GM18868 (cell line): ENCODE data around the gene STYK1.
"Not testable (repeated sequence)": the region's sequence is repeated elsewhere in the genome, so short reads cannot be mapped to it uniquely, and the experiment has no call there.

Experiments used
- ATAC-seq: cut with Tn5 transposase; IDR thresholded peaks from one replicate; pipeline ENCODE4 v1.9.1; 2021; ENCODE audit warnings: mild to moderate bottlenecking, moderate library complexity; ENCODE audit not compliant: unreplicated experiment

The STYK1 gene

DNA sequence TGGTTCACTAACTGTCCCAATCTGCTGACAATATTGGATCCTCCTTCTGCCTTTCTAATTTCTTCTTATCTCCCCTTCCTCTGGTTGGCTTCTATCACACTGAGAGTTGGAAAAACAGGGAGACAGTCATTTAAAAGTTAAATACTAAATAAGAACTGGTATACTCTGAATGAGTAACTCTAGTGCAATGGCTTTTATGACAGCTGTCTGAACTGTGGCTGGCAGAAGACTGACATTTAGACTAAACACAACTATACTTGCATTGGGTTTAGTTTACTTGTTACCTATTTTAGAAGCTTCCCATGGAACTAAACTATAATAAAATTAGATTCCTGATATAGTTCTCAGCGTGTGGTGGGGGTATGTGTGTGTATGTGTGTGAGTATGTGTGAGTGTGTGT lies 52.6 kb downstream of the STYK1 start:
- no peak for ATAC-seq

- ATAC-seq, result no peak
Measured at GRCh38 chr12:10620078-10620779, 53.6 kb downstream of the STYK1 start.

- ATAC-seq, result no peak
Measured at GRCh38 chr12:10618338-10618987, 55.4 kb downstream of the STYK1 start.

DNA sequence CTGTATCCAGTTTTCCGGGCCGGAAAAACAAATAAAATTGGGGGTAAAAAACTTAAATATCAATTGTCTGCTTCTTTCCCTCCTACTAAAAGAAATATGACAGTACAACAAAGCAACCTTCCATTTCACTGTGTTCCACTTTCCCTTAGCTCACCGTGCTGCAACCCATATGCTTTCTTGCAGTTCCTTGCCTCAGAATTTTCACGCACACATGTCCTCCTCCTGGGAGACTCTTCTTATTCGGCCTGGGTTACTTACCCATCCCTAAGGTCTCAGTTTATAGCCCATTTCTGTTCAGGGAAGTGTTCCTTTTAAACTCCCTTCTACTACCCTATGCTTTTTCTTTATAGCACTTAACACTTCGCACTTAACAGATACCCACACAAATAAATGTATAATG lies 56.0 kb downstream of the STYK1 start:
- ATAC-seq, result no peak

DNA sequence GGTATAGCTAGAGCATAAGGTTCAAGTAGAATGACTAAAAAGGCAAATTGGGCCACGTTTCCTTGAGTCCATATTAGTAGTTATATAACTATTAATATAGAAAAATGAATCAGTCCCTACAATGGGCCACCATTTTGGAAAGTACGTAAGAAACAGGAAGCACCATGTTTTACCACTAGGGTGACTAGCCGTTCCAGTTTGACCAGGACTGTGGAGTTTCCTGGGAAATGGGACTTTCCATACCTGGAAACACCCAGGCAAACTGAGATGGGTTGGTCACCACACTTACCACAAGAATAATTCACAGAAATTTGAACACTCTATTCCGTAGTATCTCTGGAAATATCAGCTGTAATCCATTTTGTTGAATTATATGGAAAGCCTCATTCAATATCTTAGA lies 58.3 kb downstream of the STYK1 start:
- ATAC-seq, result no peak

DNA sequence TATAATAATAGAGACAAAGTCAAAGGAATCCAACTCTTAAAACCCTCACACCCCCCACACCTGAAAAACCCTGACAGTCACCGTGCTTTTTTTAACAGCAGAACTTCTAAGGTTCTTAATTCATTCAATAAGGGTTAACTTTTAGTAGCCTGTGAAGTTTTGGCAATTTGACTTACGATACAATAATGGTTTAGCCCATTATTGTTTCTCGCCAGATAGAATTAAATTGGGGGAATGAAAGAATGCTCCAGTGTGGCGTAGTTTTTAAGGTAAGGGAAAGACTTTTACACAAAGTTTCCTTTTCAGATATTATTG lies 59.8 kb downstream of the STYK1 start:
- ATAC-seq, result no peak

DNA sequence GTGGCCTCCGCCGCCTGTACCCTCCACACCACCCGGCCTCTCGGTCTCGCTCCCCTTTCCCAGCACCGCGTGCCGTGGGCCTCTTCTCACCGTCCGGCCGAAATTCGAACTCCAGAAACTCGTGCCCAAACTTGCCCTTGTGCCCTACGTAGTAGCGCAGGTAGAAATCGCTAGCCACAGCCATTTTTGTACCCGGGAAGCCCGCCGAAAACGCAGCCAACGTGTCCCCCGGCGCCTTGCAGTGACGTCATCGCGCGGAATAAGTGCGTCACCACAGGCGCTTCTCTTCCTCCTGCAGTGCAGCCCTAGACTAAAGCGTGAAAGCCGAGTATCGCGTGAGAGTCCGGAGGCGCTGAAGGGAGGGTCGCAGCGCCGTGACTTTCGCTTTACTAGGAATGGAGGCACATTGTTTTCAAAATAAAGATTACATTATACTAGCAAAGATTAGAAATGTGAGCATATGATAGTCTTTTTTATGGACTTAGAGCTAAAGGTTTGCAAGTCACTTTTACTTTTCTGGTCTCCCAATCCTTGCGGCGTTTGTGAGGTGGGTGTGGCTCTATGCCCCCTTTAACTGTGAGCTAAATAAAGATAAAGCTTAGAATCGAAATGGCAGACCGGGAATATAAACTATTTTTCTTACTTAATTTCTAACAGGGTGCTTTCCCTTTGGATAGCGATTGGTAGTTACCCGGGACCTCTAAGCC lies 60.4 kb downstream of the STYK1 start, which contains the start of gene MAGOHB:
Gene MAGOHB, minus strand, starts transcription at position 261 of the 707 bp plus-strand sequence. Its CDS starts 77 bp downstream, at position 184.
- peak; percentile 97 for ATAC-seq

DNA sequence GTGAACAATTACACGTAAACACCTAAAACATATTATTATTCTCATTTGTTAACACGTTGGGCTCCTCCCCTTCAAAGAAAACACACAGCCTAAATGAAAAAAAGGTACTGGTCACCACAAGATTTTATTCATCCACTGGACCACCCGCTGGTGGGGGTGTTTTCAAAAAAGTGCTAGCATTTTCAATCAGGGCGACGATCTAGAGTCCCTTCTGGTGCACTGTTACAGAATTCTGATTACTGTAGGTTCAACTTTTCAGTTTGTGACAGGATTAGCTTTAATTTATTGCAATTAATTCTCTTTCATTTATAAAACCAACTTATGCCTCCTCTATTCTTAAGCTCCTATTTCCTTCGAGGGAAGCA lies 60.9 kb downstream of the STYK1 start:
- ATAC-seq, result peak; percentile 5

DNA sequence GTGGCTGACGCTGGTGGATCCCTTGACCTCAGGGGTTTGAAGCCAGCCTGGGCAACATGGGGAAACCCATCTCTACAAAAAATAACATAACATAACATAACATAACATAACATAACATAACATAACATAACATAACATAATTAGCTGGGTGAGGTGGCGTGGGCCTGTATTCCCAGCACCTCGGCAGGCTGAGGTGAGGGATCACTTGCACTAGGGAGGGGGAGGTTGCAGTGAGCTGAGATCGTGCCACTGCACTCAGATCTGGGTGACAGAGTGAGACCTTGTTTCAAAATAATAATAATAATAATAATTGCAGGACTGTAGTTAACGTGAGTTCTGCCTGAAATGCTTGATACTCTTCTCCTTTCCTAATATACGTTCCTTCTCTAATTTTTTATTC lies 61.7 kb downstream of the STYK1 start:
- ATAC-seq, result no peak

DNA sequence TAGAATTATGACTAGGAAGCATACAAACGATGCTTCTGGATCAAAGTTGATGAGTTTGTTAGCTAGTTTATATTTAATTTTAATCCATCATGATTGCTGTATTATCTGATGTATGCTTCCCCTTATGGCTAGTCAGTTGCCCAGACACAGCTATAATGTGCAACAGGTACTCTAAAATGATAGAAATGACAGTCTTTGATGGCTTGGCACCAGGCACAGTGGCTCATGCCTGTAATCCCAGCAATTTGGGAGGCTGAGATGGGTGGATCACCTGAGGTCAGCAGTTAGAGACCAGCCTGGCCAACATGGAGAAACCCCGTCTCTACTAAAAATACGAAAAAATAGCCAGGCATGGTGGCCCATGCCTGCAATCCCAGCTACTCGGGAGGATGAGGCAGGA lies 62.6 kb downstream of the STYK1 start:
- ATAC-seq, result not testable (repeated sequence)

- ATAC-seq, result no peak
Measured at GRCh38 chr12:10610188-10610587, 63.7 kb downstream of the STYK1 start.

DNA sequence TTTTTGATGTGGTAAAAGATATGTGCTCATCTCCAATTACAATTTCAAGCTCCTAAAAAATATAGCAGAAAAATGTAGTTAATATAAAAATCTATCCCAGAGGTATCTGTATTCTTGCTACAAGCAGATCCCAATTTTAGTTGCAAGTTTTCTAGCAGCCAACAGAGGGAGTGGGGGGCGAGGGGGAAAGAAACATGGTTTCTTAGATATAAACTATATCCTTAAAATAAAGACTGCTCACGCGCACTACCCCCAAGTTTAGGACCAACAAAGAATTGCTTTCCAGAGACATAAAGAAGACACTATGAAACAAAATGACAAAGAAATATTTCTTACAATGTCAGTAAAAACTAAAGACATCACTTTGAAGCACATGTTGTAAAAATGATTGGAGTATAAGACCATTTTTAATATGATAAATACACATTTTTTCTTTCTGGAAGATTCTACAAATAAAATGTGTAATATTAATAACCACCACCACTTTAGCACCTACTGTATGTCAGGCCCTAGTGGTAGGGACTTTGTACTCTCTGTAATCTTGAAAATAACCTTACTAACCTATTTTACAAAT lies 65.9 kb downstream of the STYK1 start:
- ATAC-seq, result no peak

- no peak for ATAC-seq
Measured at GRCh38 chr12:10601860-10602259, 72.0 kb downstream of the STYK1 start.

- no peak for ATAC-seq
Measured at GRCh38 chr12:10600988-10601387, 72.9 kb downstream of the STYK1 start.

DNA sequence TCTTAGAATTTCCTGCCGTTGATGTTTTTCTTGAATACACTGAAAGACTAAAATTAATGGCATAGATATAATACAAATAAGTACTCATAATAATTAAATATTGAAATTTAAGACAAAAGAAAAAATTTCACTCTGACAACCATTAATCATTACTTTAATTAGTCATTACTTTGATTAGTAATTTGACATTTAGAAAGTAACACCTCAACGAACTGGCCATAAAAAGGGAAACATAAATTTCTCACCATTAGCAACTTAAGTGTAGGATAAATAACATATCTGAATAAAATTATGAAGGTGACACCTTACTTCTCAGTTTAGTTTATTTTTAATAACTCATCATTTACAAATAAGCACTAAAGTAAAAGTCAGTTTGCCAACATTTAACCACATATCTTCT lies 78.0 kb downstream of the STYK1 start:
- no peak for ATAC-seq

- ATAC-seq, result no peak
Measured at GRCh38 chr12:10590966-10591365, 82.9 kb downstream of the STYK1 start.

- ATAC-seq, result no peak
Measured at GRCh38 chr12:10584415-10584814, 89.4 kb downstream of the STYK1 start.

DNA sequence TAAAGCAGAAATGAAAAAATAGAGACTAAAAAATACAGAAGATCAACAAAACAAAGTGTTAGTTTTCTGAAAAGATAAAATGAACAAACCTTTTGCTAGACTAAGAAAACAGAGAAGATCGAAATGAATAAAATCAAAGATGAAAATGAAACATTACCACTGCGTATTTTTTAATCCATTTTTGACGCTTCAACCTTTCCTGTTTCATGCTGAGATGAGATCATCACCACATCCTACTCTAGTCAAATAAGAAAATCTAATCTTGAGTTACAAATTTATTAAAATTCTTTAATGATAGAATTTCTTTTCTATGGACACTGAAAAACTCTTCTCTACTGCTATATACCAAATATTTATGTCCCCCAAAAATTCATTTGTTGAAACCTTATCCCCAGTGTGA lies 91.1 kb downstream of the STYK1 start:
- no peak for ATAC-seq

- ATAC-seq, result not testable (repeated sequence)
Measured at GRCh38 chr12:10582133-10582532, 91.7 kb downstream of the STYK1 start.

DNA sequence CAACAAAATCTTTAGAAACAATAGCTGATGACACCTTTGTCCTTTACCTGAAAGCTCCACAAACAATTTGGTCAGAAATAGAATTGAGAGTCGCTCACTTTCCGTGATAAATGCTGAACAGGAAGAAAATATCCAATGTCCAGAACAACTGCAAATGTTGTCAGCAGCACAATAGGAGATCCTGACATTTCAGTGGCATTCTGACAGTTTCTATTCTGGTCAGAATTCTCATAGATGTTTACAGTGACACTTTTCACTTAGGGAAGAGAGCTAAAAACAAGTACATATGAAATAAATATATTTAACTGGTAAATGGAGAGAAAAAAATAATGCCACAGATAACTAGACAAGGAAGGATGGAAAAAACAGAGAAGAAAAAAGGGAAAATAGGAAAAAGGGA lies 99.5 kb downstream of the STYK1 start:
- no peak for ATAC-seq

DNA sequence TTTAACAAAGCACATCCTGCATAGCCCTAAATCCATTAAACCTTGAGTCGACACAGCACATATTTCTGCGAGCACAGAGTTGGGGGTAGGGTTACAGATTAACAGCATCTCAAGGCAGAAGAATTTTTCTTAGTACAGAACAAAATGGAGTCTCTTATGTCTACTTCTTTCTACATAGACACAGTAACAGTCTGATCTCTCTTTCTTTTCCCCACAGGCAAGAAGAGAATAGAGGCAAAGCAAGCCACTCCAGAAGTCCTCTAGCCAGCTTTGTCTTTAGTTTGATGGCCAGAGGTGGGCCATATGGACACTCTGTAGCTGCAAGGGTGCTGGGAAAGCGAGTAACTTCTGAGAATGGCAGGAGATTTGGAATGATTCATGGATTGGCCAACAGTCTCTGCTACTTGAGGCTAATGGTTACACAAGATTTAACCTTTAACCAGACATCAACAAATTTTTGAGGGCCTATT lies 101.8 kb downstream of the STYK1 start:
- not testable (repeated sequence) for ATAC-seq

GRCh38 chr12:10571141-10571540 lies 102.7 kb downstream of the STYK1 start:
- no peak for ATAC-seq
